ENCODE measurements around the gene PDZD2.

Gene PDZD2

GRCh38 chr5:31888564-31888963 lies 249.6 kb downstream of the PDZD2 start:
- DNase-seq = no peak

- DNase-seq = no peak
Measured at GRCh38 chr5:31889001-31889561, 250.2 kb downstream of the PDZD2 start.

DNA sequence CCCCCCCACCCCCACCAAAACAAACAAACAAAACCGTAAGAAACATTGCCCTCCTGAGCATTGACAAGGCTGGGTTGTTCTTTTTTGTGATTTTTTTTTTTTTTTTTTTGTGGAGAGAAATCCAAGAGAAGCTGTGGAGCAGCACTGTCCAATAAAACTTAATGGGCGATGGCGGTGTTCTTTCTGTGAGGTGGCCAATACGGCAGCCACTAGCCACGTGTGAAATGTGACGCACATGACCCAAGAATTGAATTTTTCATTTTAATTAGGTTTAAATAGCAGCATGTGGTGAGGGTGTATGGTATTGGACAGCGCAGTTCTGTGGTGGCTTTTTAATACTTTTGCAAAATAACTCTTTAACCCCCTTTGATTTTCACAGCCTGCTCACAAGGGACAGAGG lies 251.1 kb downstream of the PDZD2 start:
- no peak for DNase-seq

GRCh38 chr5:31894141-31894540 lies 255.2 kb downstream of the PDZD2 start:
- no peak for DNase-seq

DNA sequence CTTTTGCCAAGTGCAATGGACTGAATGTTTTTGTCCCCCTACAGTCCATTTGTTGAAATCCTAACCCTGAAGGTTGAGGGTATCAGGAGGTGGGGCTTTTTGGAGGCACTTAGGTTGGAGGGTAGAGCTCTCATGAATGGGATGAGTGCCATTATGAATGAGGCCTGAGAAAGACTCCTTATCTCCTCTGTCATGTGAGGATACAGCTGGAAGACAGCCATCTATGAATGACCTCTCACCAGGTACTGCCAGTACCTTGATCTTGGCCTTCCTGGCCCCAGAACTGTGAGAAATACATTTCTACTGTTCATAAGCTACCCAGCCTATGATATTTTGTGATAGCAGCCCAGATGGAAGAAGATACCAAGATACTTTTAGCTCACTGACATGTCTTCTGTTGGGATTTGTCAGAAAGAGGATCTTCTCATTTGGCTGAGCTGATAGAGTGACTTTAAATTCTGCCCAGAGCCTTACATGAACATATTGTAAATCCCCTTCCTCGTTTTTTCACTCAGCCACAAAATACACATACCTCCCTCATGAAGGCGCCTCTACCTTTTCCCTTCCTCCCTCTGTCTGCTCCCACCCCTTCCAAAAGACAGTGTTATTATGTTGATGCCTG lies 256.4 kb downstream of the PDZD2 start:
- DNase-seq = no peak

DNA sequence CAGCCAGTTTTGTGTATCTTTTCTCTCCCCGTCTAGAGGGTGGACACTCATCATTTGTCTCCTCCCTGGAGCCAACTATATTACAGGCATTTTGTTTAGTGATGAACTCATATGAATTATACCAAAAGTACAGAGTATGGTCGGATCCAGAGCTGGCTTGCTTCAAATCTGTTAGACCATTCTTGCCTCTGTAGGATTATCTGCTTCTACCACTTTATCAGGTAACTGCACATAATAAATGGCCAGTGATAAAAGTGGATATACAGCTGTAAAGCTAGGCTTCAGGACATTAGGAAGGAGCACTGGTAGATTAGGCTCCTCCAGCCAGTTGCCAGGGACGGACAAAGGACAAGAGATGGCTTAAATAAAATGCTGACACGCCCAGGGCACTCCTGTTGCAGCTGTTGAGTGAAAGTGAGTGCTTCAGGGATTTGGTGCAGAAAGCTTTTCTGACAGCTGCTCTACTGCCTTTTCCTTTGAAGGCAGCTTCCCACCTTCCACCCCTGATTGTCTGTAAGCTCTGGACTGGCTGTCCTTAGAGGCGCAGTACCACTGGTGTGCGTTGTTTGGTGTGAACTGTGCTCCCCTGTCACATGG lies 259.2 kb downstream of the PDZD2 start:
- peak; percentile 44 for DNase-seq

GRCh38 chr5:31900296-31900865 lies 261.4 kb downstream of the PDZD2 start:
- DNase-seq = no peak

DNA sequence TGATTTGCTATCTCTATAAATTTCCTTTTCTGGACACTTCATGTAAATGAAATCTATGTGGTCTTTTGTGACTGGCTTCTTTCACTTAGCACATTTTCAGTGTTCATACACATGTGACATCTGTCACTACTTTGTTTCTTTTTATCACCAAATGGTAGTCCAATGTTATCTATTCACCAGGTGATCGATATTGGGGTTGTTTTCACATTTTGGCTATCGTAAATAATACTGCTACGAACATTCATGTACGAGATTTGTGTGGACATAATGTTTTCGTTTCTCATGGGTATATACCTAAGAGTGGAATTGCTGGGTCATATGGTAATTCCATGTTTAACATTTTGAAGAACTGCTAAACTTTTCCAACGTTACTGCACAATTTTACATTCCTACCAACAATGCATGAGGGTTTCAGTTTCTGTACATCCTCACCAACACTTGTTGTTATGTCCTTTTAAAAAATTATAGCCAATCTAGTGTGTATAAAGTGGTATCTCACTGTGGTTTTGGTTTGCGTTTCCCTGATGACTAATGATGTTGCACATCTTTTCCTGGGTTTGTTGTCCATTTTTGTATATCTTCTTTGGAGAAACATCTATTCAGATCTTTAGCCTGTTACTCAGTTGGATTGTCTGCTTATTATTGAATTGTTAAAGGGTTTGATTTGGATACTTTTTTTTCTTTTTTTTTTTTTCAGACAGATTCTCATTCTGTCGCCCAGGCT lies 263.0 kb downstream of the PDZD2 start:
- DNase-seq = no peak

DNA sequence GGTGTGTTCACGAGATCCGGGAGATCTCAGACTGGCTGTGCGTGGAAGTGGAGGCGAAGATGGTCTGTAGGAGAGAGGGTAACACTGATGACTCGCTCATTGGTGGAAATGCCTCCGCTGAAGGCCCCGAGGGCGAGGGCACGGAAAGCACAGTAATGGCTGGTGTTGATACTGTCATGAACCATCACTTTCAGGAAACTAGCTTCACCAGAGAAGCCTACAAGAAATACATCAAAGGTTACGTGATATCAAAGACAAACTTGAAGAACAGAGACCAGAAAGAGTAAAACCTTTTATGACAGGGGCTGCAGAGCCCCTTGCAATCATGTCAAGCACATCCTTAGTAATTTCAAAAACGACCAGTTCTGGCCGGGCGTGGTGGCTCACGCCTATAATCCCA lies 269.5 kb downstream of the PDZD2 start:
- DNase-seq = no peak

- DNase-seq = no peak
Measured at GRCh38 chr5:31909073-31909472, 270.1 kb downstream of the PDZD2 start.

GRCh38 chr5:31911291-31912265 lies 272.6 kb downstream of the PDZD2 start:
- DNase-seq = no peak

- no peak for DNase-seq
Measured at GRCh38 chr5:31913808-31914207, 274.9 kb downstream of the PDZD2 start.

GRCh38 chr5:31916327-31916726 lies 277.4 kb downstream of the PDZD2 start:
- no peak for DNase-seq

GRCh38 chr5:31918739-31919138 lies 279.8 kb downstream of the PDZD2 start:
- DNase-seq = no peak

GRCh38 chr5:31921852-31922305 lies 282.9 kb downstream of the PDZD2 start:
- DNase-seq = no peak

- DNase-seq = no peak
Measured at GRCh38 chr5:31924005-31924404, 285.1 kb downstream of the PDZD2 start.

DNA sequence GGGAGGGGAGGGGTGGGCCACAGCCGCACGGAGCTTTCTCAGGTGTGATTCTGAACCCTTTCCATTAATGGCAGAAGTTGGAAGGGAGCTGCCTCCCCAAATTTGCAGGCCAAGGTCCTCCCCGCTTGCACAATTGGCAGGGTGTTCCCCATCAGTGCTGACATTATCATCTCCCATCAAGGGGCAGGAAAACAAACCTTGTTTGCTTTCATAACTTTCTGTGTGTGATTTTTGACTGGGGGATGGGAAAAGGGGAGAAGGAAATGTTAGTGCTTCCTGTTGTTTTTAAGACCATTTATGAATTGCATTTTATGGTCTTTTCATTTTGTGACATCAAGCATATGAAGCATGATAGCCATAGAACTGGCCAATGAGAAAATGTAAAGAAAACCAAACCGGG lies 292.9 kb downstream of the PDZD2 start:
- DNase-seq = no peak

GRCh38 chr5:31934156-31934555 lies 295.2 kb downstream of the PDZD2 start:
- no peak for DNase-seq

DNA sequence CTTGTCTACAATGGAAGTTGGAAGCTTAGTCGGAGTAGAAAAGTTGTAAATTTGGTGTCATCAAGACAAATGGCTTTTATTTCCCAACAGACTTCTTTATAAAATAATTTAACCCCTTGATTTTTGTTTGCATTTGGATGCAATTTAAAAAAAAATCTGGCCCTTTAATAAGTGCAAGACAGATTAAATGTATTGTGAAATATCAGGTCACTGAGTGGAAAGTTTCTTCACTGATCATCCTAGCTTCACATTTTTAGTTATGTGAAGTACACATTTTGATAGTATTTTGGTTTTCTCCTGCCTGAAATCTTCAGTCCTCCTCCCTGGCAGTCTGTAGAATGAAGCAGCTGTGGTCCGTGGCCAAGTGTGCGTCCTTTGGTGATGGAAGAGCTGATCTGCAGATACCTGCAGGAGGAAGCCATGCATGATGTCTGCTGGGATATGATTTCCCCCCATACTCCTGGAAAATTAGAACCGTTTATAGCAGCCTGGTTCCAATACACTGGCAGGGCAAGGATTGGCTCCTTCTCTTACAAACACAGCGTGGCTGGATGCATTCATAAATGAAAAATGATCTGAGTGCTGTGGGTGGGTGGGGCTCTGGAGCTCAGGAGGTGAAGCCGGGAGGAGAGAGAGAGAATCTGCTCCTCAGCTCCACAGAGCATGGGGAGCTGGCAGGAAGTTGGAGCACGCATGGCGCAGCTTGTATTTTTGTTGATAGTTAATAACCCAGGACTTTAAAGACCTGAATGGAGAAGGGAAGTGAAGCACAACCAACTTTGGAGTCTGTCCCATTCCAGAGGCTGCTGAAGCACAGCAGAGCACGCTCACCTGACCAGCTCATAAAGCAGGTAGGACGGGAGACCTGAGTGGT lies 296.8 kb downstream of the PDZD2 start:
- no peak for DNase-seq

DNA sequence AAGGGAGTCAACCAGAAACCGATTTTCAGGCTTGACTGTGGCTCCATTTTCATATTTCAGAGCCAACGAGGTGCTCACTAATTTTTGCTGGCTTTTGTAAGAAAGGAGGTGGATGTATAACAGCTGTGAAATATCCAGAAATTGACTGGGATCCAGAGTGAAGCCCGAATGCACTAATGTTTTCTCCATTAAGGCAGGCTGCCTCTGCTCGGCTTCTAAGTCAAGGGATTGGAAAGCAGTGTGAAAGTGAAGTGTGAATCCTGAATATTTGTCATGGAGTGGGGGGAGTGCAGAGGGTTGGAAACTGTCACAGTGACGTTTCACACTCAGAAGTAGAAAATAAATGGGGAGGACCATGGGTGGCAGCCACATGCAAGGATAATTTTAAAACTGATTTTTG lies 297.8 kb downstream of the PDZD2 start:
- DNase-seq = no peak

- no peak for DNase-seq
Measured at GRCh38 chr5:31937226-31937625, 298.3 kb downstream of the PDZD2 start.

All from hematopoietic multipotent progenitor cell treated with erythropoietin and hydrocortisone succinate and interleukin-3 and kit ligand, for 6 days (in vitro differentiated cells).